LoVo (cell line): ENCODE results near the gene SCO2.

Source experiments
- DNase-seq: peaks from one replicate; pipeline ENCODE4 v3.0.0-alpha.2; 2016; ENCODE audit warnings: low spot score

Gene SCO2

DNA sequence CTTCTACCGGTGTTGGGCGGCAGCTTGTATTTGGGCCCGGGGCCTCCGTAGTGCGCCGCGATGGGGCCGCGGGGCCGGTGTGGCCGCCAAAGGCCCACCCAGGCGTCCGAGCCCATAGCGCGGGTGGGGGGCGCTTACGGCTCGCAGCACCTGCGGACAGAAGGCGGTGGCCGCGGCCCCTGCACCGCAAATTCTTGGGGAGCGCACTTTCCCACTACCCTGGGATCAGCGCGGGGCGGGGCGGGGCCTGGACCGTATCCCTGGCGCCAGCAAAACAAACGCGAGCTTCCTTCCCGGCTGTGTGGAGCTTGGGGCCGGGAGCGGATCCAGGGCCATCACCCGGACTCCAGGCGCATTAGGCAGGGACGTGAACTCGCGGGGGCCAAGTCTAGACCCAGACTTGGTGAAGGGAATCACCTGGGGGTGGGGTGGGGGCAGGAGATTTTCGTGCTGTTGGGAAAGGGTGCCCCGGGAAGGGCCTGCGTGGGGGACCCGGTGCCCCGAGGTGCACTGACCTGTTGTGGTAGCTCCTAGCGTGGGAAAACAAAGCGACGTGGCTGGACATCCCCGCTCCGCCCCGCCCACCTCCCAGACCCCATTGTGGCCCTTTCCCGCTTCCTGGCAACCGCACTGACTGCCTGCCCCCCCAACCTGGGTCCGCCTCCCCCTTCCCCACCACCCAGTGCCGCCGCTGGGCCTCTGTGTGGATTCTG is 6.7 kb upstream of the SCO2 start:
- DNase-seq, result peak; percentile 28

DNA sequence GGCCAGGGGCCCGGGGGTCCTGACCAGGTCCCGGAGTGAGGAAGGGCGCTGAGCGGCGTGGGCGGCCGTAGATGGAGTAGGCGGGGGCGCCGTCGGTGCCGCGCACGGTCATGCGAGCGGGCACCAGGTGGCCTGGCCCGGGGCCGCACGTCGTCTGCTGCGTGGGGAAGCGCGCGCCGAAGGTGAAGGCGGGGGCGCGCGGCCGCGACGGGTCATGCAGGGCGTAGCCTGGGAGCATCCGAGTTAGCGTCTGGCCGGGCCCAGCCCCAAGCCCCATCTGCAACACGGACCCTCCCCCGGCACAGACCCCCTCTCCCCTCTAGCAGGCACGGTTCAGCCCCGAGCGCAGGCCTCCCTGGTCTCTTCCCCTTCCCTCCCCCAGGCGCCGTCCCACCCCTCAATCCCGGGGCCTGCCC is 6.2 kb upstream of the SCO2 start:
- peak; percentile 68 for DNase-seq

DNA sequence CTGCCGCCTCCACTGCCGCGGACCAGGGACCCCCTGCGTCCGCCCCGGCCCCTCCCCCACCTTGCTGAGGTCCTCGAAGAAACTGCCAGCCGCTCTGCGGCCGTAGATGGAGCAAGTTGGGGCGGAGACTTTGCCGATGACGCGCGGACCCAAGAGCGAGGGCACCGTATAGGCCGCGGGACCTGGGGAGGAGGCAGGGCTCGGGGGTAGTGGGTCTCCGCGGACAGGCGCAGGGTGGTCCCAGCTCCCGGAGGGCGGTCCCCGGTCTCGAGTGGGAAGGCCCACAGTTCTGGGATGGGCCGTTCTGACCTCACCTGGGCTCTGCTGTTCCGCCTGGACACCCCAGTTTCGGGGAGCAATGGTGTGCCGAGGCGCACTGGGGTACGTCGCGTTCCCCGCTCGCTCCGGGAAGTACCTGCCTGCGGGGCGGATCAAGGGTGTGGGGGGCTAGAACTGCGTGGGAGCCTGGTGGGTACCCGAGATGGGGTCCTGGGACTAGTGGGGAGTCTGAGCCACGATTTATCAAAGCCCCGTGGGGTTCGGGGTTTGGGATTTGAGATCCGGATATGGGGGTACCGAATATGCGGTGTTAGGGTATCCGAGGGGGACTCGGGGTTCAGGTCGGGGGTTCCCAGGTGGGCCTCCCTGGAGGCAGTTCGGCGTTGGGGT is 5.6 kb upstream of the SCO2 start:
- peak; percentile 84 for DNase-seq

- no peak for DNase-seq
These were observed 5.1 kb upstream of the SCO2 start for GRCh38 chr22:50530580-50530876.

GRCh38 chr22:50529897-50530579 is 4.6 kb upstream of the SCO2 start, which contains the start of gene TYMP:
Gene TYMP (minus strand): TSS chr22:50530012. CDS start chr22:50529709, 303 bp downstream.
- peak; percentile 81 for DNase-seq

GRCh38 chr22:50529416-50529896 is 4.1 kb upstream of the SCO2 start:
- DNase-seq, result no peak

GRCh38 chr22:50528682-50529415 is 3.5 kb upstream of the SCO2 start:
- no peak for DNase-seq

- DNase-seq, result no peak
These were observed 2.7 kb upstream of the SCO2 start for GRCh38 chr22:50527921-50528681.

GRCh38 chr22:50526834-50527801 is 1.7 kb upstream of the SCO2 start:
- peak; percentile 48 for DNase-seq

- peak; percentile 58 for DNase-seq
These were observed 873 bp upstream of the SCO2 start for GRCh38 chr22:50526108-50526833.

DNA sequence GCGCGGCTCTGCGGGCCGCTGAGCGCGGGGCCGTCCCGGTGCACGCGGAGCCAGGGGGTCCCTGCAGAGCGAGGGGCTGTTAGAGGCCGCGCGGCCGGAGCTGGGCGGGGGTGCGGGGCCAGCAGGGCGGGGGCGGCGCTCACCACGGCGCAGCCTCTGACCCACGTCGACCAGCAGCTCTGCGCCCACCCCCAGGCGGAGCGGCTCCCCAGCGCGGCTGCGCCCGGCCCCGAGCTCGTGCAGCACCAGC is 385 bp upstream of the SCO2 start:
- no peak for DNase-seq

- peak; percentile 44 for DNase-seq
These were observed 708 bp downstream of the SCO2 start for GRCh38 chr22:50524676-50525103.

DNA sequence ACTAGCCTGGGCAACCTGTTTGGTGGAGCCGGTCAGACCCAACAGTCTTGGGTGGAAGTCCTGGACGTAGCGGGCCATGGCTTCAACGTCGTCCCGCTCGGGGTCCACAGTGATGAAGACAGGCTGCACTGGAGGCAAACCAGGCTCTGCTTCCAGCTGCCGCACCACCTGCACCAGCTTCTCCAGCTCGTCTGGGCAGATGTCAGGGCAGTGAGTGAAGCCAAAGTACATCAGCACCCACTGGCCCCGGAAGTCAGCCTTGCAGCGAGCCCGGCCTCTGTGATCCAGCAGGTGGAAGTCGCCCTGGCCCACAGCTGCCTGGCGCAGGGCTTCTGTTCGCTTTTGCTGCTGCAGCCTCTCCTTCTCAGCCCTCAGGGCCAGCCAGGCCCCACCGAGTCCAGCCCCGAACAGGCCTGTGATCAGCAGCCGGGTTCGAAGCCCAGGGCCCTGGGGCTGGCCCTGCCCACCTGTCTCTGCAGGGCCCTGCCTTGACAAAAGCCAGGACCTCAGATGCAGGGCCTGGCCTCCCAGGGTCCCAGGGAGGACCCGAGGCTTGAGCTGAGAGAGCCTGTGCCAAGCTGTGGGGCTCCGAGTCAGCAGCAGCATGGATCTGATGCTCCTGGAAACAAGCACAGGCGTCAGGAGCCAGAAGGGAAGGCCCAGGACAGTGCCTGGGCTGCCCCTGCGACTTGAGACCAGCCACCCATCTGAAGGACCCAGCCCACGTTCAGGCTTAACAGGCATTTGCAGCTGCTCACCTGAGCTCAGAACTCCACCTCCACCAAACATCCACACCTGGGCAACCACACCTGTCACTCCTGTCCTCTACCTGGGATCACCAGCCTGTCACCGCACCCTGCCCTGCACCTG is 1.4 kb downstream of the SCO2 start:
- DNase-seq, result no peak

- no peak for DNase-seq
These were observed 2.0 kb downstream of the SCO2 start for GRCh38 chr22:50523458-50523805.

GRCh38 chr22:50522806-50523438 is 2.5 kb downstream of the SCO2 start:
- no peak for DNase-seq

GRCh38 chr22:50522208-50522805 is 3.1 kb downstream of the SCO2 start:
- no peak for DNase-seq

GRCh38 chr22:50521710-50522109 is 3.7 kb downstream of the SCO2 start:
- no peak for DNase-seq

- no peak for DNase-seq
These were observed 4.5 kb downstream of the SCO2 start for GRCh38 chr22:50520826-50521453.
